A549 (cell line): ENCODE data around the gene ADISSP. TPM values are rescaled to one million over a fixed set of nuclear protein-coding genes. Genes with fewer than 3 reads are reported as not detected.

Source experiments
- ATAC-seq, 2 experiments: fragments of 200-7000 bp in 1 of 2; fragments of >200 bp in 1 of 2; cut with Nextera tagmentation in 1 of 2; cut with Tn5 transposase in 1 of 2; 3 replicates each; pipeline versions ENCODE4 v1.8.0 to v1.9.1; 2018 to 2020; ENCODE audit warnings: mild to moderate bottlenecking in 1 of 2, moderate library complexity in 1 of 2
- CTCF ChIA-PET: fragments of 300-600 bp; sonication (Branson Sonifier 250); formaldehyde crosslinking; extraction: SDS; loops from one replicate; lab custom pipeline; 2021; ENCODE audit warnings: antibody characterized with exemption, inconsistent platforms; lab: Yijun Ruan, JAX
- POLR2A ChIA-PET: fragments of 350-600 bp; formaldehyde crosslinking; extraction: SDS; loops from one replicate; lab custom pipeline; 2021; ENCODE audit warnings: antibody characterized with exemption, inconsistent platforms; lab: Yijun Ruan, JAX
- DNase-seq, 2 experiments: peaks; one replicate each; pipeline versions ENCODE4 v3.0.0 to v3.0.0-alpha.2; 2011 to 2016; ENCODE audit warnings: low read depth in 1 of 2, low spot score in 1 of 2
- FAIRE-seq: peaks from 2 replicates; lab custom pipeline; 2011; peaks lifted over from hg19 to GRCh38; lab: Jason Lieb, UNC
- H3K27ac ChIP-seq, 2 experiments: fragments of >200 bp; sonication (Bioruptor Twin); formaldehyde crosslinking; 3 replicates each; pipeline ENCODE4 v1.5.1; 2016 to 2017
- H3K4me1 ChIP-seq: fragments of >200 bp; sonication (Bioruptor Twin); formaldehyde crosslinking; 3 replicates; pipeline ENCODE4 v1.6.1; 2016
- H3K4me2 ChIP-seq: fragments of >200 bp; sonication (Bioruptor Twin); formaldehyde crosslinking; 3 replicates; pipeline ENCODE4 v1.6.1; 2016
- H3K4me3 ChIP-seq: fragments of >200 bp; sonication (Bioruptor Twin); formaldehyde crosslinking; 3 replicates; pipeline ENCODE4 v1.5.1; 2016
- H3K9me3 ChIP-seq: fragments of >200 bp; sonication (Bioruptor Twin); formaldehyde crosslinking; 3 replicates; pipeline ENCODE4 v1.6.1; 2016
- BHLHE40 ChIP-seq: IDR thresholded peaks from 2 replicates; pipeline ENCODE4 v1.6.1; 2012; ENCODE audit warnings: low read depth, low read length, inconsistent platforms
- CBX2 ChIP-seq: fragments of 200-600 bp; sonication (generic); IDR thresholded peaks from 2 replicates; pipeline ENCODE4 v1.6.1; 2016; ENCODE audit warnings: low read depth, mild to moderate bottlenecking, borderline replicate concordance
- CBX8 ChIP-seq: fragments of 200-600 bp; sonication (generic); IDR thresholded peaks from 2 replicates; pipeline ENCODE4 v1.6.1; 2016
- CHD2 ChIP-seq: fragments of 150-350 bp; IDR thresholded peaks from 2 replicates; pipeline ENCODE4 v1.6.1; 2014; ENCODE audit warnings: low read length; ENCODE audit not compliant: partially characterized antibody
- CHD4 ChIP-seq: fragments of 200-600 bp; sonication (generic); IDR thresholded peaks from 2 replicates; pipeline ENCODE4 v1.6.1; 2016; ENCODE audit warnings: antibody characterized with exemption, mild to moderate bottlenecking, borderline replicate concordance
- EHMT2 ChIP-seq: fragments of 200-600 bp; sonication (generic); IDR thresholded peaks from 2 replicates; pipeline ENCODE4 v1.6.1; 2016; ENCODE audit warnings: antibody characterized with exemption, low read depth, mild to moderate bottlenecking, moderate library complexity
- EP300 ChIP-seq, 2 experiments: fragments of >200 bp; sonication (Bioruptor Twin); formaldehyde crosslinking; IDR thresholded peaks; 2 replicates in 1 of 2; 3 replicates in 1 of 2; pipeline ENCODE4 v1.6.1; 2016 to 2017
- FOSL2 ChIP-seq, 2 experiments: fragments of 450-650 bp in 1 of 2; fragments of >200 bp in 1 of 2; sonication (Bioruptor Twin) in 1 of 2; formaldehyde crosslinking; IDR thresholded peaks; 2 replicates each; pipeline versions ENCODE4 v1.5.0 to v1.6.1; 2016 to 2020; ENCODE audit warnings: mild to moderate bottlenecking in 1 of 2, moderate library complexity in 1 of 2
- FOXS1 ChIP-seq: fragments of 250-450 bp; sonication (Bioruptor Pico); IDR thresholded peaks from 2 replicates; pipeline ENCODE4 v1.5.0; 2020; ENCODE audit warnings: mild to moderate bottlenecking, moderate library complexity
- HDAC2 ChIP-seq: fragments of 200-600 bp; sonication (generic); IDR thresholded peaks from 2 replicates; pipeline ENCODE4 v1.6.1; 2016
- MAFK ChIP-seq: fragments of 450-650 bp; IDR thresholded peaks from 2 replicates; pipeline ENCODE4 v1.6.1; 2014; ENCODE audit not compliant: partially characterized antibody
- MAZ ChIP-seq: fragments of 150-350 bp; IDR thresholded peaks from 2 replicates; pipeline ENCODE4 v1.6.1; 2014; ENCODE audit warnings: antibody characterized with exemption, low read depth, low read length, borderline replicate concordance
- RCOR1 ChIP-seq: fragments of 150-350 bp; IDR thresholded peaks from 2 replicates; pipeline ENCODE4 v1.6.1; 2014; ENCODE audit warnings: antibody characterized with exemption, low read length, low read depth
- SREBF2 ChIP-seq: fragments of 450-650 bp; IDR thresholded peaks from 2 replicates; pipeline ENCODE4 v1.6.1; 2014; ENCODE audit warnings: mild to moderate bottlenecking, moderate library complexity
- TFCP2L1 ChIP-seq: fragments of 250-450 bp; sonication (Bioruptor Pico); IDR thresholded peaks from 2 replicates; pipeline ENCODE4 v1.5.0; 2021; ENCODE audit warnings: mild to moderate bottlenecking
- ZC3H11A ChIP-seq: fragments of 450-650 bp; IDR thresholded peaks from 2 replicates; pipeline ENCODE4 v1.6.1; 2014; ENCODE audit warnings: antibody characterized with exemption, mild to moderate bottlenecking
- ZNF302 ChIP-seq: fragments of 250-450 bp; sonication (Bioruptor Pico); IDR thresholded peaks from 2 replicates; pipeline ENCODE4 v1.9.0; 2021; ENCODE audit warnings: inconsistent platforms, mild to moderate bottlenecking, moderate library complexity
- ZSCAN20 ChIP-seq: fragments of 250-450 bp; sonication (Bioruptor Pico); IDR thresholded peaks from 2 replicates; pipeline ENCODE4 v1.8.0; 2022; ENCODE audit warnings: mild to moderate bottlenecking, moderate library complexity
- WGBS: methylation state at CpG from one replicate; pipeline ENCODE4 v1.1.6; 2017; ENCODE audit errors: missing lambda C conversion rate; 5-methylcytosine and 5-hydroxymethylcytosine counted together
- polyA plus RNA-seq, 4 experiments: library from polyadenylated mRNA; depleted of rRNA in 3 of 4; stranded (reverse); fragments of >200 nt; fragmentation: RNase III in 1 of 4; extraction: RNeasy Plus Mini Kit Qiagen cat#74134 plus additional on column Dnase treatment in 1 of 4; gene quantifications; 2 replicates in 3 of 4; 3 replicates in 1 of 4; pipeline ENCODE4 v1.2.3, GENCODE V29; 2011 to 2017
- TF ChIP-seq, protein P1 (sequence below): fragments of >200 bp; sonication (Bioruptor Twin); formaldehyde crosslinking; IDR thresholded peaks from 3 replicates; pipeline ENCODE4 v1.6.1; 2016
- TF ChIP-seq, protein P2 (sequence below): fragments of 450-650 bp; IDR thresholded peaks from 2 replicates; pipeline ENCODE4 v1.6.1; 2014; ENCODE audit warnings: antibody characterized with exemption
- TF ChIP-seq, protein P3 (sequence below): fragments of >200 bp; sonication (Bioruptor Twin); formaldehyde crosslinking; IDR thresholded peaks from 3 replicates; pipeline ENCODE4 v1.5.1; 2016
- TF ChIP-seq, protein P4 (sequence below): IDR thresholded peaks from 2 replicates; pipeline ENCODE4 v1.6.1; 2012; ENCODE audit warnings: low read depth, borderline replicate concordance
- TF ChIP-seq, protein P5 (sequence below): fragments of 250-450 bp; sonication (Bioruptor Pico); IDR thresholded peaks from 2 replicates; pipeline ENCODE4 v1.5.0; 2020; ENCODE audit warnings: low read depth, mild to moderate bottlenecking, moderate library complexity
- TF ChIP-seq, protein P6 (sequence below): IDR thresholded peaks from 2 replicates; pipeline ENCODE4 v1.6.1; 2012

Gene ADISSP
- polyA plus RNA-seq, 2 of the 4 experiments (the other 2 are of a cell fraction) = 43.9 to 104 TPM

DNA sequence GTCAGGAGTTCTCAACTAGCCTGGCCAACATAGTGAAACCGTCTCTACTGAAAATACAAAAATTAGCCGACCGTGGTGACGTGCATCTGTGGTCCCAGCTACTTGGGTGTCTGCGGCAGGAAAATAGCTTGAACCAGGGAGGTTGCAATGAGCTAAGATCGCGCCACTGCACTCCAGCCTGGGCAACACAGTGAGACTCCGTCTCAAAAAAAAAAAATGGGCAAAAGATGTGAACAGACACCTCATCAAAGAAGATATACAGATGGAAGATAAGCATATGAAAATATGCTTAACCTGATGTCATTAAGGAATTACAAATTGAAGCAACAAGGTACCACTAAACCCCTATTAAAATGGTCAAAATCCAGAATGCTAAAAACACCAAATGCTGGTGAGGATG, 44.3 kb downstream of the ADISSP start:
- FAIRE-seq (no peak), DNase-seq (no peak), ATAC-seq (no peak)
- Histone ChIP-seq H3K4me1 (peaks cover 10% of the 10 kb centered on the region), H3K27ac (no peak overlapping the region), H3K4me3 (no peak overlapping the region), H3K9me3 (no peaks in the 10 kb centered on the region), H3K4me2 (no peak overlapping the region)
- no peak for TF ChIP-seq SREBF2
- TF ChIP-seq CHD2 = no peak
- TF ChIP-seq FOSL2 (IDR thresholded peaks at IDR 0.05) = no peak
- no peak for TF ChIP-seq FOSL2 (CRISPR knock-in tag; IDR thresholded peaks at IDR 0.05)
- no peak for TF ChIP-seq MAFK
- TF ChIP-seq ZSCAN20 (CRISPR knock-in tag) = no peak
- no peak for TF ChIP-seq EHMT2
- no peak for TF ChIP-seq FOXS1
- TF ChIP-seq RCOR1 = no peak
- TF ChIP-seq TFCP2L1 = no peak
- TF ChIP-seq CBX2 = no peak
- TF ChIP-seq CHD4 = no peak
- no peak for TF ChIP-seq ZC3H11A
- TF ChIP-seq, protein P1, sequence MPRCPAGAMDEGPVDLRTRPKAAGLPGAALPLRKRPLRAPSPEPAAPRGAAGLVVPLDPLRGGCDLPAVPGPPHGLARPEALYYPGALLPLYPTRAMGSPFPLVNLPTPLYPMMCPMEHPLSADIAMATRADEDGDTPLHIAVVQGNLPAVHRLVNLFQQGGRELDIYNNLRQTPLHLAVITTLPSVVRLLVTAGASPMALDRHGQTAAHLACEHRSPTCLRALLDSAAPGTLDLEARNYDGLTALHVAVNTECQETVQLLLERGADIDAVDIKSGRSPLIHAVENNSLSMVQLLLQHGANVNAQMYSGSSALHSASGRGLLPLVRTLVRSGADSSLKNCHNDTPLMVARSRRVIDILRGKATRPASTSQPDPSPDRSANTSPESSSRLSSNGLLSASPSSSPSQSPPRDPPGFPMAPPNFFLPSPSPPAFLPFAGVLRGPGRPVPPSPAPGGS = no peak
- TF ChIP-seq, protein P2, sequence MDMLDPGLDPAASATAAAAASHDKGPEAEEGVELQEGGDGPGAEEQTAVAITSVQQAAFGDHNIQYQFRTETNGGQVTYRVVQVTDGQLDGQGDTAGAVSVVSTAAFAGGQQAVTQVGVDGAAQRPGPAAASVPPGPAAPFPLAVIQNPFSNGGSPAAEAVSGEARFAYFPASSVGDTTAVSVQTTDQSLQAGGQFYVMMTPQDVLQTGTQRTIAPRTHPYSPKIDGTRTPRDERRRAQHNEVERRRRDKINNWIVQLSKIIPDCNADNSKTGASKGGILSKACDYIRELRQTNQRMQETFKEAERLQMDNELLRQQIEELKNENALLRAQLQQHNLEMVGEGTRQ = no peak
- ChIA-PET POLR2A (no interaction called here), CTCF (interaction anchor here (1.4 to 72.1 kb wide), 4 partner anchors 9 to 45 kb away, joined by 4 to 2233 read pairs (median 827); partner anchors contain the start of genes ADAM33, ADISSP, CENPB and GFRA4)
- 79% methylated on average over 8 of the region's 8 CpGs for WGBS

DNA sequence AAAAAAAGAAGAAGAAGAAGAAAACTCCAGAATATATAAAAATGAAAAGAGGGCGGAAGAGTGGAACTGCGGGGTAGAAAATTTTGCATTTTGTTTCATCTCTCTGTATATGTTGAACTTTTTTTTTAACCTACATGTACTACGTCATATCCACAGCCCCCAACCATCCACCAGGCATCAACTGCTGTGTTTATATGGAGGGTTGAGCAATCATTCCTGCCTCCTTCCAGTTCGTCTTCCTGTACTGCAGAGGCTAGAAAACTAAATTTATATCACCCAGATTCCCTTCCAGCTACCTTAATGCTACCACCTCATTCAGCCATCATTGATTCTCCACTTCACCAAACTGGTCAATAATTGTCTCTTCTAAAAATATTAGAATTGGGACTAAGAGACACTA, 45.6 kb downstream of the ADISSP start:
- no peak for FAIRE-seq

More for the DNA sequence above, 45.6 kb downstream of the ADISSP start:
- no peaks in the 10 kb centered on the region for H3K9me3 ChIP-seq
- WGBS = 63% methylated on average over 4 of the region's 4 CpGs
- H3K4me2 ChIP-seq = no peak overlapping the region
- CTCF ChIA-PET = interaction anchor here (1.7 to 72.1 kb wide), 3 partner anchors 11 to 43 kb away, joined by 20 to 2233 read pairs (median 1634); partner anchors contain the start of genes ADAM33, ADISSP, CENPB and GFRA4
- DNase-seq (no peak), ATAC-seq (no peak)
- H3K27ac ChIP-seq = no peak overlapping the region
- H3K4me1 ChIP-seq = no peaks in the 10 kb centered on the region
- POLR2A ChIA-PET = no interaction called here
- TF ChIP-seq, protein P3, sequence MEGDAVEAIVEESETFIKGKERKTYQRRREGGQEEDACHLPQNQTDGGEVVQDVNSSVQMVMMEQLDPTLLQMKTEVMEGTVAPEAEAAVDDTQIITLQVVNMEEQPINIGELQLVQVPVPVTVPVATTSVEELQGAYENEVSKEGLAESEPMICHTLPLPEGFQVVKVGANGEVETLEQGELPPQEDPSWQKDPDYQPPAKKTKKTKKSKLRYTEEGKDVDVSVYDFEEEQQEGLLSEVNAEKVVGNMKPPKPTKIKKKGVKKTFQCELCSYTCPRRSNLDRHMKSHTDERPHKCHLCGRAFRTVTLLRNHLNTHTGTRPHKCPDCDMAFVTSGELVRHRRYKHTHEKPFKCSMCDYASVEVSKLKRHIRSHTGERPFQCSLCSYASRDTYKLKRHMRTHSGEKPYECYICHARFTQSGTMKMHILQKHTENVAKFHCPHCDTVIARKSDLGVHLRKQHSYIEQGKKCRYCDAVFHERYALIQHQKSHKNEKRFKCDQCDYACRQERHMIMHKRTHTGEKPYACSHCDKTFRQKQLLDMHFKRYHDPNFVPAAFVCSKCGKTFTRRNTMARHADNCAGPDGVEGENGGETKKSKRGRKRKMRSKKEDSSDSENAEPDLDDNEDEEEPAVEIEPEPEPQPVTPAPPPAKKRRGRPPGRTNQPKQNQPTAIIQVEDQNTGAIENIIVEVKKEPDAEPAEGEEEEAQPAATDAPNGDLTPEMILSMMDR = no peak
- TF ChIP-seq MAZ (no peak), CBX8 (no peak), ZNF302 (CRISPR knock-in tag) (no peak), EP300 (IDR thresholded peaks at IDR 0.05) (no peak), FOXS1 (no peak), BHLHE40 (no peak), HDAC2 (no peak)
- TF ChIP-seq, protein P4, sequence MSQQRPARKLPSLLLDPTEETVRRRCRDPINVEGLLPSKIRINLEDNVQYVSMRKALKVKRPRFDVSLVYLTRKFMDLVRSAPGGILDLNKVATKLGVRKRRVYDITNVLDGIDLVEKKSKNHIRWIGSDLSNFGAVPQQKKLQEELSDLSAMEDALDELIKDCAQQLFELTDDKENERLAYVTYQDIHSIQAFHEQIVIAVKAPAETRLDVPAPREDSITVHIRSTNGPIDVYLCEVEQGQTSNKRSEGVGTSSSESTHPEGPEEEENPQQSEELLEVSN = no peak
- TF ChIP-seq, protein P5, sequence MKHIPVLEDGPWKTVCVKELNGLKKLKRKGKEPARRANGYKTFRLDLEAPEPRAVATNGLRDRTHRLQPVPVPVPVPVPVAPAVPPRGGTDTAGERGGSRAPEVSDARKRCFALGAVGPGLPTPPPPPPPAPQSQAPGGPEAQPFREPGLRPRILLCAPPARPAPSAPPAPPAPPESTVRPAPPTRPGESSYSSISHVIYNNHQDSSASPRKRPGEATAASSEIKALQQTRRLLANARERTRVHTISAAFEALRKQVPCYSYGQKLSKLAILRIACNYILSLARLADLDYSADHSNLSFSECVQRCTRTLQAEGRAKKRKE (CRISPR knock-in tag) = no peak
- TF ChIP-seq, protein P6, sequence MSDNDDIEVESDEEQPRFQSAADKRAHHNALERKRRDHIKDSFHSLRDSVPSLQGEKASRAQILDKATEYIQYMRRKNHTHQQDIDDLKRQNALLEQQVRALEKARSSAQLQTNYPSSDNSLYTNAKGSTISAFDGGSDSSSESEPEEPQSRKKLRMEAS = no peak
- no peak overlapping the region for H3K4me3 ChIP-seq
